ENCODE results near the gene OR6Y1.

The OR6Y1 gene

DNA sequence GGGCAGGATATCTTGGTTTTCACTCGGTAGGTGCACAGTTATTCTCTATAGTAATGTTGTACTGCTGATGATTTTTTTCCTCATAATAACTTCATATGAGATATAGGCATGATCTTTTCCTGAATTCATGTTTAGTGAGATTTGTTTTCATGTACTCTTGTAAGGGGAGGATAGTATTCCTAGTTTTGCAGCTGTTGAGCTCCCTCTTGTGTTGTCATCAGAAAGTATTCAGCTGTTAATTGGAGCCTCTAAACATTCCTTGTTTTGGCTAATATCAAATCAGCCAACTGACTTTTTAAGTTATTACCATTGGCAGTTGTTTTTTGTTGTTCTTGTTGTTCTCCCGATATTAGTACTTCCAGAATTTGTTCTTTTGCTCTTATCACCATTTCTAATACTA is 57.8 kb downstream of the OR6Y1 start:
- DNase-seq, result no peak

DNA sequence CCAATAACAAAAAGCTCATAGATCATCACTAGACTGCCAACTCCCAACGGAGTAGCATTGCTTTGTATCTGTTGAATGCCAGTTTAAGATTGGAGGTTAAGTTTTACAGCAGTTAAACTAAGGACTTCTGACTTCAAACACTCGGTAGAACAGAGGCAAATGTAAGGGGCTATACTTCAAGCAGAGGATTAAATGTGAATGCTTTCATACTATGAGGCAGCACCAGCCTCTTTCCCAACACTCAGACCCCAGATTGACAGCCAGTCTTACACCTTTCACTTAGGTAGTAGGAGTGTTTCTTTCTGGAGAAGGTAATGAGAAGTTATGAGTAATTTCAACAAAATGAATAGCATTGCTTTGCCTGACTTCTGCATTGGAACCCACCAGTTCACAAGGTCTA is 59.4 kb downstream of the OR6Y1 start:
- DNase-seq, result no peak
